Ovary (tissue), 9 donors: ENCODE data around the gene STAP2. TPM values are rescaled to one million over a fixed set of nuclear protein-coding genes. Genes with fewer than 3 reads are reported as not detected.
A peak's percentile ranks its signal among the peaks of the same experiment; 100 is the strongest.

Experiments used
- DNase-seq, 5 donors: peaks; one replicate each; pipeline ENCODE4 v3.0.0-alpha.2; 2019 to 2020
- H3K27ac ChIP-seq, 2 donors: fragments of 200-600 bp; one replicate each; pipeline versions ENCODE4 v1.5.1 to v1.8.0; 2019 to 2022
- H3K27me3 ChIP-seq: fragments of 200-600 bp; one replicate; pipeline ENCODE4 v1.8.0; 2022
- H3K36me3 ChIP-seq: fragments of 200-600 bp; sonication (generic); one replicate; pipeline ENCODE4 v1.5.1; 2019
- H3K4me1 ChIP-seq: one replicate; pipeline ENCODE4 v1.8.1; 2013; ENCODE audit warnings: mild to moderate bottlenecking, moderate library complexity; ENCODE audit not compliant: insufficient read depth
- H3K4me3 ChIP-seq: fragments of 200-600 bp; sonication (generic); one replicate; pipeline ENCODE4 v1.5.1; 2017
- H3K9me3 ChIP-seq, 2 donors: fragments of 200-600 bp in 1 of 2; sonication (generic) in 1 of 2; one replicate each; pipeline versions ENCODE4 v1.5.1 to v1.8.1; 2013 to 2019; ENCODE audit warnings: mild to moderate bottlenecking in 1 of 2, moderate library complexity in 1 of 2
- EP300 ChIP-seq: sonication (generic); formaldehyde crosslinking; IDR thresholded peaks from one replicate; pipeline ENCODE4 v1.6.1; 2017; ENCODE audit warnings: antibody characterized with exemption
- POLR2A ChIP-seq: fragments of 450-650 bp; IDR thresholded peaks from one replicate; pipeline ENCODE4 v1.6.1; 2017; ENCODE audit warnings: antibody characterized with exemption, mild to moderate bottlenecking, moderate library complexity
- WGBS, 3 donors: extraction: QIAGEN DNeasy Blood & Tissue Kit in 1 of 3; methylation state at CpG; one replicate each; pipeline versions ENCODE4 v1.1.5 to v1.1.7; 2013 to 2017; 5-methylcytosine and 5-hydroxymethylcytosine counted together
- intact Hi-C, 4 donors: fragments of 100-400 bp; cut with DNase I; formaldehyde crosslinking; loops; one replicate each; pipeline versions ENCODE4 v1.11.0 to v1.15.1; 2022 to 2023
- polyA plus RNA-seq, 2 donors: library from polyadenylated mRNA; stranded (reverse); fragments of 200-250 nt in 1 of 2; fragments of 350-450 nt in 1 of 2; fragmentation: Illumina TruSeq in 1 of 2; extraction: RNeasy Lipid Tissue Mini Kit (QIAGEN cat#74804) in 1 of 2; gene quantifications; one replicate each; pipeline ENCODE4 v1.2.3, GENCODE V29; 2013 to 2014
- total RNA-seq, 7 donors: library from RNA; depleted of rRNA in 2 of 7; stranded (reverse); fragments of >200 nt in 2 of 7; fragmentation: NEBNext Ultra II Directional in 3 of 7; extraction: Animal tissue kit (Norgen Biotek cat#: 25700) in 3 of 7; gene quantifications; one replicate each; pipeline versions ENCODE4 v1.1.0 to v1.2.4, GENCODE V29; 2016 to 2023
- TF ChIP-seq, protein P1 (sequence below), 3 donors: fragments of 450-650 bp in 2 of 3; fragments of 200-600 bp in 1 of 3; IDR thresholded peaks; one replicate each; pipeline versions ENCODE4 v1.5.1 to v1.8.0; 2016 to 2022; ENCODE audit warnings: antibody characterized with exemption in 3 of 3, mild to moderate bottlenecking in 1 of 3
- donor health status: DM: no; HTN: no; CAD: no; lungs with moderate emphysema.
- donor health status: DM: no; HTN: no; CAD: no.
- donor health status: Bipolar disorder and iron deficiency.
- donor health status: DM: yes; HTN: yes; CAD: no.
- donor health status: DM: no; HTN: no; CAD: no.
- donor health status: DM: yes; HTN: yes; CAD: no.

The STAP2 gene
- total and polyA plus RNA-seq, 9 donors: 9.7 to 32.5 (median 17.5) TPM

DNA sequence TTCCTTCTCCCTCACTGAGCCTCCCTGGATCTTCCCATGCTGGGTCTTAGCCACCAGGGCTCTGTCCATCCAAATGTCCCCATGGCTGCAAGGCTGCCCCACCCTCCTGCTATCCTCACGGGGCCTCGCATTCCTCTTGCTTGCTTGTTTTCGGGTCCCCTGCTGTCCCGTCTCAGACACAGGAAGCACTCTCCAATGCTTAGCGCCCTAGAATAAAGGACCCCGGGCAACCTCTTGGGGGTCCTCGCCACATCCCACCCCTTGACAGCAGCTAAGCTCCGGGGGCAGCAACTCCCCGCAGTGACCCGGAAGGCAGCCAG is 38.0 kb upstream of the STAP2 start:
- peak overlapping the region in 1 of 2 donors; percentile 12 for H3K27ac ChIP-seq
- intact Hi-C loops: no loop called here
- TF ChIP-seq, protein P1, sequence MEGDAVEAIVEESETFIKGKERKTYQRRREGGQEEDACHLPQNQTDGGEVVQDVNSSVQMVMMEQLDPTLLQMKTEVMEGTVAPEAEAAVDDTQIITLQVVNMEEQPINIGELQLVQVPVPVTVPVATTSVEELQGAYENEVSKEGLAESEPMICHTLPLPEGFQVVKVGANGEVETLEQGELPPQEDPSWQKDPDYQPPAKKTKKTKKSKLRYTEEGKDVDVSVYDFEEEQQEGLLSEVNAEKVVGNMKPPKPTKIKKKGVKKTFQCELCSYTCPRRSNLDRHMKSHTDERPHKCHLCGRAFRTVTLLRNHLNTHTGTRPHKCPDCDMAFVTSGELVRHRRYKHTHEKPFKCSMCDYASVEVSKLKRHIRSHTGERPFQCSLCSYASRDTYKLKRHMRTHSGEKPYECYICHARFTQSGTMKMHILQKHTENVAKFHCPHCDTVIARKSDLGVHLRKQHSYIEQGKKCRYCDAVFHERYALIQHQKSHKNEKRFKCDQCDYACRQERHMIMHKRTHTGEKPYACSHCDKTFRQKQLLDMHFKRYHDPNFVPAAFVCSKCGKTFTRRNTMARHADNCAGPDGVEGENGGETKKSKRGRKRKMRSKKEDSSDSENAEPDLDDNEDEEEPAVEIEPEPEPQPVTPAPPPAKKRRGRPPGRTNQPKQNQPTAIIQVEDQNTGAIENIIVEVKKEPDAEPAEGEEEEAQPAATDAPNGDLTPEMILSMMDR (IDR thresholded peaks at IDR 0.05): no peak
- no peak for TF ChIP-seq EP300
- TF ChIP-seq POLR2A: no peak
- WGBS, 3 donors: 69 to 78% (median 73%) methylated on average over 10 of the region's 10 CpGs
- H3K36me3 ChIP-seq: no peaks in the 10 kb centered on the region
- DNase-seq: no peak
- no peak overlapping the region for H3K4me3 ChIP-seq
- peaks cover 41% of the 10 kb centered on the region for H3K4me1 ChIP-seq
- H3K9me3 ChIP-seq: no peaks in the 10 kb centered on the region
- H3K27me3 ChIP-seq: no peaks in the 10 kb centered on the region

DNA sequence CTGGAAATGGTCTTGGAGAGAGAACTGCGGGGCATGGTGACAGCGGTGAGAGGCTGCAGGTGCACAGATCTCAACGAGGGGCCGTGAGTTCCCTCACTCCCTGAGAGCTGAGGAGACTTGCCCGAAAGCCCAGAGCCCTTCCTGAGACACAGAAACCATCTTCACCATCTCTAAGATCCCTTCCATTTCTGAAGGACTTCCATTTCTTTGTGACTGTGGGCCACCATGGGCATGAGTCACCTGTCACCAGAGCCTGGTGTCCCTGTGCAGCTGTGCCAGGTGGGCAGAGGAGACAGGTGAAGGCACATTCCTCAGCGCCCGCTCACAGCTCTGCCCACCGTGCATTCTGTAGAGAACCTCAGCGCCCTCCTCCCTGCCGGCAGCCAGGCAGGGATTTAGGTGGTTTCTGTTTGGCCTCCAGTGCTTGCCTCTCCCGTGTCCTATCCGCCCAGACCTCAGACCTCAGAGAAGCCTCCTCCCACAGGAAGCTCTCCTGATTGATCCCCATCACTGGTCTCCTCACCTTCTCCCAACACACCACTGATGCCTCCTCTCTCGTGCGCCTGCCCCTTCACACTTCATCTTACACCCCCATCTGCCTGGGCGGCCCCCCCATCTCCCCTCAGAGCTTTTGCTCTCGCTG is 37.5 kb upstream of the STAP2 start:
- no peaks in the 10 kb centered on the region for H3K36me3 ChIP-seq
- no peaks in the 10 kb centered on the region for H3K27me3 ChIP-seq
- H3K4me1 ChIP-seq: peaks cover 44% of the 10 kb centered on the region
- H3K4me3 ChIP-seq: no peak overlapping the region
- no peak for TF ChIP-seq POLR2A
- TF ChIP-seq, protein P1 (IDR thresholded peaks at IDR 0.05): no peak
- no peak for TF ChIP-seq EP300
- intact Hi-C loops: no loop called here
- H3K27ac ChIP-seq: peak overlapping the region in 1 of 2 donors; percentile 12
- WGBS, 3 donors: 79 to 82% (median 81%) methylated on average over 16 of the region's 16 CpGs
- no peaks in the 10 kb centered on the region for H3K9me3 ChIP-seq
- DNase-seq: no peak

DNA sequence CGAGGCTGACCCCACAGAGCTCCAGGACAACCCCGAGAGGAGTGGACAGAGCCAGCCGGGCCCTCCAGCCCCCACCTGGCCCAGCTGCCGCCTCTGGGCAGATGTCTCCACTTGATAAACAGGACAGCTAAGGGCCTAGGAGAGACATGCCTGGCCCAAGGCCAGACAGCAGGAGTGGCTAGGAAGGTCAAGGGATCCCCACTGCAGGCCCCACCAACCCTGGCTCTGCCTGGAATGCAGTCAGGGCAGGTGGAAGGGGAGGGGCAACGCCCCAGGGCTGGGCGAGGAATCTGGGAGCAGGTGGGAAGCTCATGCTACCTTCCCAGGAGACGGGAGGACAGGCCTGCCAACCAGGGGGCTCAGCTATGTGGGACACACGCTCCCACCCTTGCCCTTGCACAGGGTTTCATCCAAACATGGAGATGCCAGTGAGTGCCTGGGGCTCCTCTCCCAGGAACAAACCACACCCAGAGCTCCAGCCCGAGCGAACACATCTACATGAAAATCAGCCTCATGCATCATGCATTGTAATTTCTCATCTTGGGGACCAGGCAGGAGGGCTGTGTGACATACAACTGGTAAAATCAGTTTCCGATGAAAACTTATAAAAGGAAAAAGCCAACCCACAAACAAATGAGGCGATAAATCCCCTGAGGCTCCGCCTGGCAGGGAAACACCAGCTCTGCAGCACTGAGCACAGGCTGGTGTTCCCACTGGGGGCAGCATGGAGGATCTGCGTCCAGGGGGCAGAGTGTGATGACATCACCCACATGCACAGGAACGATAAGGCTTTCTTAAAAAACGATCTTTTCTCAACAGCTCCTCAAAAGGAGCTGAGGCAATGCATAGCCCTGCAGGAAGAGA is 36.8 kb upstream of the STAP2 start:
- TF ChIP-seq, protein P1 (IDR thresholded peaks at IDR 0.05): peak in 1 of 3 donors; percentile 33
- TF ChIP-seq POLR2A: no peak
- H3K27me3 ChIP-seq: no peaks in the 10 kb centered on the region
- 54 to 59% (median 56%) methylated on average over 16 of the region's 16 CpGs for WGBS, 3 donors
- intact Hi-C loops: no loop called here
- H3K27ac ChIP-seq: peak overlapping the region; percentile 51 to 72
- no peaks in the 10 kb centered on the region for H3K9me3 ChIP-seq
- peaks cover 42% of the 10 kb centered on the region for H3K4me1 ChIP-seq
- H3K4me3 ChIP-seq: no peak overlapping the region
- no peaks in the 10 kb centered on the region for H3K36me3 ChIP-seq
- peak in 3 of 5 donors; percentile 32 to 57 (median 46) for DNase-seq

DNA sequence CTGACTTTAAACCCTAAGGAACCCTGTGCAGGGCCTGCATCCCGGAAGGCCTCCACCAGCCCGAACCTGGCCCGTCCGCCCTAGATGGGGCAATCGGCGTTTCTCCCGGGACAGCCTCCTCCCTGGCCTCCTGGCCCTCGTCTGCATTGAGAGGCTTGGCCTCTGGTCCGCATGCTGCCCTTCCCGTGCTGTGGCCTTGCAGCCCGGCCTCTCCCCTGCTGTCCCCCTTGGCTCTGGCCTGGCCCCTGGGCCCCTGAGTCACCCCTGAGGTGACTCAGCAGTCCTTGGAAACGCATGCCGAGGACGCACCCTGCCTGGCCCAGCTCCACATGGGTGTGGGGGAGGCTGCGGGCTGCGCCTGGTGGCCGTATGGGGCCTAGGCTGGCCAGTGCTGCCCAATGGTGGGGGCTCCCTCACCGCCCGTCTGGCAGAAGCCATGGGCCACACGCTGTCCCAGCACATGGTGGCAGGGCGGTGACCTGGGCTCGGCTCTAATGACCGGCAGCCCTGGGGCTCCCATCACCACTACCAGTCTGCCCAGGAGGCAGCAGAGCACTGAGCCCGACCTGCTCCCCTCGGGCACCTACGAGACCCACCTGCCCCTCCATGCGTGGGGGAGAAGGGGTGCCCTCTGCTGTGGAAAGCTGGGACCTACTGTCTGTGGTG is 36.0 kb upstream of the STAP2 start:
- TF ChIP-seq, protein P1 (IDR thresholded peaks at IDR 0.05): peak in 2 of 3 donors; percentile 10 to 43
- TF ChIP-seq POLR2A (no peak), EP300 (no peak)
- 44 to 51% (median 46%) methylated on average over 19 to 27 of the region's 27 CpGs for WGBS, 3 donors
- peak; percentile 67 to 86 (median 80) for DNase-seq
- no peak overlapping the region for H3K4me3 ChIP-seq
- H3K27me3 ChIP-seq: no peaks in the 10 kb centered on the region
- peaks cover 43% of the 10 kb centered on the region for H3K4me1 ChIP-seq
- intact Hi-C loops: no loop called here
- no peaks in the 10 kb centered on the region for H3K36me3 ChIP-seq
- H3K9me3 ChIP-seq: no peaks in the 10 kb centered on the region
- H3K27ac ChIP-seq: peak overlapping the region; percentile 51 to 72
